Kidney (tissue), 22 donors: ENCODE results near the gene PNLIPRP1. TPM values are rescaled to one million over a fixed set of nuclear protein-coding genes. Genes with fewer than 3 reads are reported as not detected.

Experiments used
- DNase-seq, 5 donors: peaks; one replicate each; pipeline ENCODE4 v3.0.0-alpha.2; 2013 to 2020
- FAIRE-seq: peaks from 2 replicates; lab custom pipeline; 2012; peaks lifted over from hg19 to GRCh38; lab: Jason Lieb, UNC
- H3K27ac ChIP-seq, 2 donors: one replicate each; pipeline ENCODE4 v1.7.0; 2013; ENCODE audit warnings: low read depth in 2 of 2, low read length in 2 of 2, inconsistent platforms in 1 of 2
- H3K27me3 ChIP-seq: one replicate; pipeline ENCODE4 v1.7.1; 2013; ENCODE audit warnings: low read length, inconsistent platforms; ENCODE audit not compliant: control insufficient read depth, insufficient read depth
- H3K36me3 ChIP-seq, 3 donors: one replicate each; pipeline versions ENCODE4 v1.7.0 to v1.7.1; 2013; ENCODE audit warnings: low read length in 3 of 3, control low read depth in 1 of 3, inconsistent platforms in 1 of 3; ENCODE audit not compliant: insufficient read depth in 3 of 3, control insufficient read depth in 2 of 3
- H3K4me1 ChIP-seq, 3 donors: one replicate each; pipeline versions ENCODE4 v1.7.0 to v1.7.1; 2013; ENCODE audit warnings: low read length in 3 of 3, inconsistent platforms in 1 of 3, low read depth in 1 of 3; ENCODE audit not compliant: control insufficient read depth in 2 of 3, insufficient read depth in 2 of 3
- H3K4me3 ChIP-seq, 3 donors: one replicate each; pipeline versions ENCODE4 v1.7.0 to v1.8.1; 2013; ENCODE audit warnings: low read length in 3 of 3, control low read depth in 1 of 3, inconsistent platforms in 1 of 3
- H3K9ac ChIP-seq, 3 donors: one replicate each; pipeline versions ENCODE4 v1.7.0 to v1.7.1; 2013; ENCODE audit warnings: low read length in 3 of 3, control low read depth in 1 of 3, inconsistent platforms in 1 of 3
- H3K9me3 ChIP-seq, 3 donors: one replicate each; pipeline versions ENCODE4 v1.7.0 to v1.7.1; 2013; ENCODE audit warnings: low read length in 3 of 3, control low read depth in 1 of 3, inconsistent platforms in 1 of 3; ENCODE audit not compliant: control insufficient read depth in 2 of 3, insufficient read depth in 1 of 3
- intact Hi-C: fragments of 100-400 bp; cut with DNase I; formaldehyde crosslinking; loops from one replicate; pipeline ENCODE4 v1.11.1; 2022
- long read RNA-seq, 10 donors: library from polyadenylated mRNA in 1 of 10; unstranded in 1 of 10; transcript quantifications; one replicate each; pipeline ENCODE4 v2.0.0 and lab custom pipeline, GENCODE V29; 2021 to 2026
- polyA plus RNA-seq: library from polyadenylated mRNA; stranded (reverse); fragments of 350-450 nt; fragmentation: Illumina TruSeq; extraction: RNeasy Lipid Tissue Mini Kit (QIAGEN cat#74804); gene quantifications from one replicate; pipeline ENCODE4 v1.2.3, GENCODE V29; 2014; ENCODE audit warnings: low read depth, low replicate concordance; ENCODE audit not compliant: insufficient read depth
- total RNA-seq: library from RNA; stranded (reverse); fragmentation: NEBNext Ultra II Directional; extraction: Animal tissue kit (Norgen Biotek cat#: 25700); gene quantifications from one replicate; pipeline ENCODE4 v1.2.1, GENCODE V29; 2021
- TF ChIP-seq, protein P1 (sequence below): IDR thresholded peaks from 3 replicates; pipeline ENCODE4 v1.5.1; 2012; ENCODE audit warnings: mild to moderate bottlenecking, moderate library complexity, borderline replicate concordance; ENCODE audit not compliant: insufficient read depth; ENCODE audit errors: extremely low read depth
- donor health status: control.
- donor health status: control.
- donor health status: control.
- donor health status: control.
- donor health status: control.
- donor health status: DM: yes; HTN: yes; CAD: no.
- donor health status: Normal renal cell carcinoma (clear cell type).

PNLIPRP1 gene
- total RNA-seq (not detected), polyA plus RNA-seq (not detected)
- long read RNA-seq, donor 1: 0 reads
- long read RNA-seq, donor 2: 0 reads
- long read RNA-seq, donor 3: 0 reads
- long read RNA-seq, donor 4: 0 reads
- long read RNA-seq, donor 5: 0 reads
- long read RNA-seq, donor 6: 0 reads
- long read RNA-seq, donor 7: 0 reads
- long read RNA-seq, donor 8: 0 reads
- long read RNA-seq, donor 9: 0 reads
- long read RNA-seq, donor 10: 0 reads

DNA sequence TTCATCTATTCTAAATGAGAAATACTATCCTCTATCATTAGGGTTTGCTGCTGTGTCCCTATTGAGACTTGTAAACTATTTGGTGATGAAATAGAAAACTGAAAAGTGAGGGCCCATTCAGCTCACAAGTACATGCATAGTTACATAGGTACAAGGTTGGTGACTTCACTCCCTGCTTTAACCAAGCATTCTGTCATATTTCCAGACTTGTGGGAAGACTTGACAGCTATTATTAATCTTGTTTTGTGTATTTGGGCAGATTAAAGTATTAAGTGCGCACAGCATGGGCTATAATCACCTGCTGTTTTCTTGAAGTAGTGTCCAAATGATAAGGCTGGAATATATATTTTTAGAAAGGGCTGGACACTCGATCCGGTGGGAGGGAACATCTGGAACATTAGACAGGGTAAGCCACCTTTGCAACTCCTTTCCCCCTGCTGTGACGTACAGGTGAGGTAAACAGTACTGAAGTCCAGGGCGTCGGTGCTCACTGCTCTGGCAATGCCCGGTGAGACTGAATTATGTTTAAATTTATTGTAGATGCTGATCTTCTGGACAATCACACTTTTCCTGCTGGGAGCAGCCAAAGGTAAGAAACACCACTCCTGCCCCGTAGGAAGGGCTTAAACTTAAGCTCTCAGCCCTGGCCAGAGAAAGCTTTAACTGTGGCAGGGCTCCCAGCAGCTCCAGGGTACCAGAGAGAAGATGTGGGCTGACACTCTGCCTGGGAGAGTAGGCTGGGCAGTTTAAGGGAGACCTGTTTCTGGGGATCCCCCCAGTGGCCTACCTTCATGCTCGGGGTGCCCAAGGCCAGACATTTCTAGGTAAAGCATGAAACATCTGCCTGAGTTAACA is at the start of gene PNLIPRP1:
Gene PNLIPRP1 (plus strand): TSS at position 370 of the 855 bp plus-strand sequence. CDS start 171 bp downstream, at position 541.
- FAIRE-seq (no peak), DNase-seq (no peak)
- Histone ChIP-seq H3K9me3 (peaks cover 0 to 5% (median 0%) of the 10 kb centered on the region in 3 donors), H3K27me3 (no peaks in the 10 kb centered on the region), H3K27ac (no peak within 1 kb of the TSS), H3K9ac (no peak within 1 kb of the TSS), H3K4me1 (no peaks in the 10 kb centered on the region), H3K4me3 (no peak within 1 kb of the TSS), H3K36me3 (no peaks in the 10 kb centered on the region)
- intact Hi-C loops: no loop called here
- TF ChIP-seq, protein P1, sequence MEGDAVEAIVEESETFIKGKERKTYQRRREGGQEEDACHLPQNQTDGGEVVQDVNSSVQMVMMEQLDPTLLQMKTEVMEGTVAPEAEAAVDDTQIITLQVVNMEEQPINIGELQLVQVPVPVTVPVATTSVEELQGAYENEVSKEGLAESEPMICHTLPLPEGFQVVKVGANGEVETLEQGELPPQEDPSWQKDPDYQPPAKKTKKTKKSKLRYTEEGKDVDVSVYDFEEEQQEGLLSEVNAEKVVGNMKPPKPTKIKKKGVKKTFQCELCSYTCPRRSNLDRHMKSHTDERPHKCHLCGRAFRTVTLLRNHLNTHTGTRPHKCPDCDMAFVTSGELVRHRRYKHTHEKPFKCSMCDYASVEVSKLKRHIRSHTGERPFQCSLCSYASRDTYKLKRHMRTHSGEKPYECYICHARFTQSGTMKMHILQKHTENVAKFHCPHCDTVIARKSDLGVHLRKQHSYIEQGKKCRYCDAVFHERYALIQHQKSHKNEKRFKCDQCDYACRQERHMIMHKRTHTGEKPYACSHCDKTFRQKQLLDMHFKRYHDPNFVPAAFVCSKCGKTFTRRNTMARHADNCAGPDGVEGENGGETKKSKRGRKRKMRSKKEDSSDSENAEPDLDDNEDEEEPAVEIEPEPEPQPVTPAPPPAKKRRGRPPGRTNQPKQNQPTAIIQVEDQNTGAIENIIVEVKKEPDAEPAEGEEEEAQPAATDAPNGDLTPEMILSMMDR: no peak

DNA sequence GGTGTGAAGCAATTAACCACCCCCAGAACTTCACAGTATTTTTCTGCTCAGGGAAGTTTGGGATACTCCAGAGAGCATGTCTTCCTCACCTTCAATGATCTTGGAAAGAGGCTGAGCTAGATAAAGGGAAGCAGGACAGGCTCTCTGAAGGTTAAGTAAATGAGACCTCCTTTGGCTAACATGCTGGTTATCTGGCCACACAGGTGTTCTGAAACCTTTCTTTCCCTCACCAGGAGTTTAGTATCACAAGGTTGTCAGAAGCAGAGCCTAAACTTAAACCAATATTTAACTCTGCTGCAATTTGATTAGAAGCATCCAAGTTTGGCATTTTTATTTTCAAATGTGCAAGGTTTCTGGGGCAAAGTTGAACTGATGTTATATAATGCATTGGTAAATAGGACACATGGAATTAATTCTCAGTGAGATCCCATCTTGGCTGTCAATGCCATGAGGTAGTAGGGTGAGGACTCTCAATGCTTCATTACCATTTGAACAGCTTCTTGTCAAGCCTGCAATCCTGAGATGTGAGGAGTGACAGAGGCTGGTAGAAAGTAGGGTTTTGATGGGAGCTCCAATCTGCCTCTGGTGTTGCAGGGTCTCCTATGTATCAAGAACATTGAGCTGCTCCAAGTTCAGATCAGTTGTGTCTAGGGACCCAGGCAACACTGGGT is 48.6 kb upstream of the PNLIPRP1 start:
- H3K9me3 ChIP-seq: no peaks in the 10 kb centered on the region
- FAIRE-seq (no peak), DNase-seq (no peak)
- intact Hi-C loops: no loop called here
- no peaks in the 10 kb centered on the region for H3K4me1 ChIP-seq
- TF ChIP-seq, protein P1: no peak
- H3K36me3 ChIP-seq: no peaks in the 10 kb centered on the region
- no peak overlapping the region for H3K9ac ChIP-seq
- no peak overlapping the region for H3K4me3 ChIP-seq
- H3K27me3 ChIP-seq: no peaks in the 10 kb centered on the region
- H3K27ac ChIP-seq: no peak overlapping the region

DNA sequence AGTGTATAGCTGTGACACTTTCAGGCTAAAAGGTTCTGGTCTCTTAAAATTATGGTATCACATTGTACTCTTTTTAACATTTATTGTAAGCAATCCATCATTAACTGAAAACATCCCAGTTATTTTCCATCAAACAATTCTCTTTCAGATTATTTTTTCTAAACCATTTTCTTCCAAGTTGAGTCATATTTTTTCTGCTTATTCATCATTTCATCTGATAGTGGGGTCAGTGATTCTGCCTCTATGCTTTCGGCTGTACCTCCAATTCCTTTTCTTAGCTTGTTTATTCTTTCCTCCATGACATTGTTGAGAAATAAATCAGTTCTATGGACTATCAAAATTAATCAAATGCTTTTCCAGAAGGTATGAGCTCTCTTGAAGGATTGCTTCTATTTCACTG is 45.6 kb upstream of the PNLIPRP1 start:
- Histone ChIP-seq H3K27me3 (no peaks in the 10 kb centered on the region), H3K9ac (no peak overlapping the region), H3K27ac (no peak overlapping the region), H3K9me3 (no peaks in the 10 kb centered on the region), H3K4me3 (no peak overlapping the region), H3K4me1 (no peaks in the 10 kb centered on the region), H3K36me3 (no peaks in the 10 kb centered on the region)
- no peak for DNase-seq
- intact Hi-C loops: no loop called here
- TF ChIP-seq, protein P1: no peak
- FAIRE-seq: no peak
